Keratinocyte (primary cell): ENCODE data around the gene DNPH1.

Source experiments
- EZH2 ChIP-seq: IDR thresholded peaks from one replicate; pipeline ENCODE4 v1.6.1; 2012; ENCODE audit warnings: inconsistent platforms, mild to moderate bottlenecking, low read length, moderate library complexity
- TF ChIP-seq, protein P1 (sequence below), 3 experiments: IDR thresholded peaks in 1 of 3; conservative IDR thresholded peaks in 1 of 3; optimal IDR thresholded peaks in 1 of 3; 2 replicates in 2 of 3; 3 replicates in 1 of 3; pipeline versions ENCODE3 to v1.5.1; 2011; ENCODE audit warnings: low read length in 3 of 3, mild to moderate bottlenecking in 3 of 3, moderate library complexity in 2 of 3, control low read depth in 1 of 3, inconsistent platforms in 1 of 3; ENCODE audit not compliant: insufficient read depth in 2 of 3; ENCODE audit errors: extremely low read depth in 1 of 3

DNA sequence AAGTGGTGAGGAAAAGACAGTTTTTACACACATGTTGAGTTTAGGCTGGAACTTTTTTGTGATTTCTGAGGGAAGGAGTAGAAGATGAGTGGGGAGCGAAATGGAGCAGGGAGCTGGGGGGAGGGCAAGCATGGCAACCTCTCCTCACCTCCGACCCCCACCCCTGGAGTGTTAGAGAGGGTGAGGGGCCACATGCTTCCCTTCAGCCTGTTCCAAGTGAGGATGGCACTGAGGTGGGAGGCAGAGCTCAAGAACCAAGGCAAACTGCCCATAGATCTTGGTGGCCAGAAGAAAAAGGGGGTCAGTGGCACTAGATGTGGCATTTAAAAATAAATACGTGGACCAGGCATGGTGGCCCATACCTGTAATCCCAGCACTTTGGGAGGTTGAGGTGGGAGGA is 18.8 kb upstream of the DNPH1 start:
- TF ChIP-seq, protein P1, sequence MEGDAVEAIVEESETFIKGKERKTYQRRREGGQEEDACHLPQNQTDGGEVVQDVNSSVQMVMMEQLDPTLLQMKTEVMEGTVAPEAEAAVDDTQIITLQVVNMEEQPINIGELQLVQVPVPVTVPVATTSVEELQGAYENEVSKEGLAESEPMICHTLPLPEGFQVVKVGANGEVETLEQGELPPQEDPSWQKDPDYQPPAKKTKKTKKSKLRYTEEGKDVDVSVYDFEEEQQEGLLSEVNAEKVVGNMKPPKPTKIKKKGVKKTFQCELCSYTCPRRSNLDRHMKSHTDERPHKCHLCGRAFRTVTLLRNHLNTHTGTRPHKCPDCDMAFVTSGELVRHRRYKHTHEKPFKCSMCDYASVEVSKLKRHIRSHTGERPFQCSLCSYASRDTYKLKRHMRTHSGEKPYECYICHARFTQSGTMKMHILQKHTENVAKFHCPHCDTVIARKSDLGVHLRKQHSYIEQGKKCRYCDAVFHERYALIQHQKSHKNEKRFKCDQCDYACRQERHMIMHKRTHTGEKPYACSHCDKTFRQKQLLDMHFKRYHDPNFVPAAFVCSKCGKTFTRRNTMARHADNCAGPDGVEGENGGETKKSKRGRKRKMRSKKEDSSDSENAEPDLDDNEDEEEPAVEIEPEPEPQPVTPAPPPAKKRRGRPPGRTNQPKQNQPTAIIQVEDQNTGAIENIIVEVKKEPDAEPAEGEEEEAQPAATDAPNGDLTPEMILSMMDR (optimal IDR thresholded peaks at IDR 0.05 in 1 of 3, IDR thresholded peaks at IDR 0.05 in 1 of 3, conservative IDR thresholded peaks at IDR 0.05 in 1 of 3; ENCODE audit: extremely low read depth in 1 of 3, insufficient read depth in 2 of 3, low read length in 3 of 3) = no peak
- TF ChIP-seq EZH2 = no peak
